Spleen (tissue), 11 donors: ENCODE data around the gene AKAP10. TPM values are rescaled to one million over a fixed set of nuclear protein-coding genes. Genes with fewer than 3 reads are reported as not detected.
A peak's percentile ranks its signal among the peaks of the same experiment; 100 is the strongest.

ENCODE experiments used
- DNase-seq: peaks from one replicate; pipeline ENCODE4 v3.0.0-alpha.2; 2020
- H3K27ac ChIP-seq, 8 donors: fragments of 200-600 bp; sonication (generic) in 7 of 8; 1 replicate in 4 of 8; 2 replicates in 4 of 8; pipeline versions ENCODE4 v1.5.0 to v1.8.0; 2016 to 2021; ENCODE audit warnings: inconsistent platforms in 4 of 8, mild to moderate bottlenecking in 4 of 8, moderate library complexity in 1 of 8
- H3K27me3 ChIP-seq, 7 donors: fragments of 200-600 bp; sonication (generic) in 6 of 7; replicated peaks in 1 of 7; 1 replicate in 4 of 7; 2 replicates in 3 of 7; pipeline versions ENCODE4 v1.5.0 to v1.8.0; 2016 to 2021; ENCODE audit warnings: inconsistent platforms in 3 of 7, mild to moderate bottlenecking in 1 of 7
- H3K36me3 ChIP-seq, 6 donors: fragments of 200-600 bp; sonication (generic) in 5 of 6; 1 replicate in 4 of 6; 2 replicates in 2 of 6; pipeline versions ENCODE4 v1.5.0 to v1.8.0; 2016 to 2021; ENCODE audit warnings: inconsistent platforms in 2 of 6
- H3K4me1 ChIP-seq, 6 donors: fragments of 200-600 bp; sonication (generic) in 5 of 6; 1 replicate in 3 of 6; 2 replicates in 3 of 6; pipeline versions ENCODE4 v1.5.0 to v1.8.0; 2016 to 2021; ENCODE audit warnings: inconsistent platforms in 3 of 6
- H3K4me3 ChIP-seq, 8 donors: fragments of 200-600 bp; sonication (generic) in 7 of 8; 1 replicate in 4 of 8; 2 replicates in 4 of 8; pipeline versions ENCODE4 v1.5.0 to v1.8.0; 2016 to 2021; ENCODE audit warnings: inconsistent platforms in 4 of 8, mild to moderate bottlenecking in 4 of 8, moderate library complexity in 2 of 8
- H3K9me3 ChIP-seq, 8 donors: fragments of 200-600 bp; sonication (generic) in 7 of 8; 1 replicate in 4 of 8; 2 replicates in 4 of 8; pipeline versions ENCODE4 v1.5.0 to v1.8.0; 2016 to 2021; ENCODE audit warnings: inconsistent platforms in 4 of 8
- POLR2A ChIP-seq, 3 donors: fragments of 450-650 bp; IDR thresholded peaks; one replicate each; pipeline ENCODE4 v1.5.1; 2017; ENCODE audit warnings: antibody characterized with exemption in 3 of 3, mild to moderate bottlenecking in 1 of 3
- POLR2AphosphoS5 ChIP-seq, 3 donors: sonication (generic); formaldehyde crosslinking; IDR thresholded peaks; one replicate each; pipeline ENCODE4 v1.5.1; 2017; ENCODE audit warnings: antibody characterized with exemption in 3 of 3
- WGBS, 5 donors: extraction: QIAGEN DNeasy Blood & Tissue Kit in 3 of 5; methylation state at CpG; one replicate each; pipeline versions ENCODE4 v1.1.5 to v1.1.7; 2013 to 2018; 5-methylcytosine and 5-hydroxymethylcytosine counted together
- intact Hi-C: fragments of 100-400 bp; cut with DNase I; formaldehyde crosslinking; loops from one replicate; pipeline ENCODE4 v1.15.0; 2023; ENCODE audit warnings: low total_unique reads
- polyA plus RNA-seq, 3 donors: library from polyadenylated mRNA; stranded (reverse); fragments of 200-250 nt; gene quantifications; one replicate each; pipeline ENCODE4 v1.2.1, GENCODE V29; 2013
- total RNA-seq, 7 donors: library from RNA; depleted of rRNA in 3 of 7; stranded (reverse); fragments of >200 nt in 3 of 7; fragmentation: NEBNext Ultra II Directional in 4 of 7; extraction: Animal tissue kit (Norgen Biotek cat#: 25700) in 4 of 7; gene quantifications; one replicate each; pipeline versions ENCODE4 v1.1.0 to v1.2.1, GENCODE V29; 2016 to 2021
- TF ChIP-seq, protein P1 (sequence below), 11 experiments: fragments of 200-600 bp in 7 of 11; fragments of 450-650 bp in 4 of 11; sonication (generic) in 4 of 11; IDR thresholded peaks in 8 of 11; conservative IDR thresholded peaks in 3 of 11; 1 replicate in 7 of 11; 2 replicates in 4 of 11; pipeline versions ENCODE4 v1.4.0 to v1.8.0; 2016 to 2021; ENCODE audit warnings: antibody characterized with exemption in 11 of 11, inconsistent platforms in 4 of 11, mild to moderate bottlenecking in 1 of 11
- donor health status: healthy with polysubstance abuse.
- donor health status: DM: no; HTN: no; CAD: no; lungs with moderate emphysema.
- donor health status: DM: no; HTN: no; CAD: no.
- donor health status: Bipolar disorder and iron deficiency.
- donor health status: healthy.
- donor health status: DM: no; HTN: no; CAD: no.
- donor health status: DM: yes; HTN: yes; CAD: no.

The AKAP10 gene
- total and polyA plus RNA-seq, 10 donors = 6.9 to 69.8 (median 53.6) TPM

- Histone ChIP-seq H3K36me3 (peaks cover 0 to 10% (median 2%) of the 10 kb centered on the region in 6 donors), H3K4me1 (peaks cover 20 to 52% (median 42%) of the 10 kb centered on the region in 6 donors), H3K4me3 (peak overlapping the region in 4 of 8 donors; percentile 10 to 43 (median 15)), H3K27ac (peak overlapping the region in 6 of 8 donors; percentile 36 to 99 (median 96)), H3K9me3 (no peaks in the 10 kb centered on the region), H3K27me3 (no peaks in the 10 kb centered on the region)
- 58 to 67% (median 62%) methylated on average over 43 of the region's 43 CpGs for WGBS, 5 donors
- peak; percentile 86 for DNase-seq
- intact Hi-C loops = no loop called here
- TF ChIP-seq, protein P1, sequence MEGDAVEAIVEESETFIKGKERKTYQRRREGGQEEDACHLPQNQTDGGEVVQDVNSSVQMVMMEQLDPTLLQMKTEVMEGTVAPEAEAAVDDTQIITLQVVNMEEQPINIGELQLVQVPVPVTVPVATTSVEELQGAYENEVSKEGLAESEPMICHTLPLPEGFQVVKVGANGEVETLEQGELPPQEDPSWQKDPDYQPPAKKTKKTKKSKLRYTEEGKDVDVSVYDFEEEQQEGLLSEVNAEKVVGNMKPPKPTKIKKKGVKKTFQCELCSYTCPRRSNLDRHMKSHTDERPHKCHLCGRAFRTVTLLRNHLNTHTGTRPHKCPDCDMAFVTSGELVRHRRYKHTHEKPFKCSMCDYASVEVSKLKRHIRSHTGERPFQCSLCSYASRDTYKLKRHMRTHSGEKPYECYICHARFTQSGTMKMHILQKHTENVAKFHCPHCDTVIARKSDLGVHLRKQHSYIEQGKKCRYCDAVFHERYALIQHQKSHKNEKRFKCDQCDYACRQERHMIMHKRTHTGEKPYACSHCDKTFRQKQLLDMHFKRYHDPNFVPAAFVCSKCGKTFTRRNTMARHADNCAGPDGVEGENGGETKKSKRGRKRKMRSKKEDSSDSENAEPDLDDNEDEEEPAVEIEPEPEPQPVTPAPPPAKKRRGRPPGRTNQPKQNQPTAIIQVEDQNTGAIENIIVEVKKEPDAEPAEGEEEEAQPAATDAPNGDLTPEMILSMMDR (IDR thresholded peaks at IDR 0.05 in 8 of 11, conservative IDR thresholded peaks at IDR 0.05 in 3 of 11) = no peak
- peak; percentile 21 to 88 (median 83) for TF ChIP-seq POLR2AphosphoS5 (IDR thresholded peaks at IDR 0.05)
- TF ChIP-seq POLR2A (IDR thresholded peaks at IDR 0.05) = no peak
Observed at GRCh38 chr17:19979917-19980770, 2.5 kb upstream of the AKAP10 start.

DNA sequence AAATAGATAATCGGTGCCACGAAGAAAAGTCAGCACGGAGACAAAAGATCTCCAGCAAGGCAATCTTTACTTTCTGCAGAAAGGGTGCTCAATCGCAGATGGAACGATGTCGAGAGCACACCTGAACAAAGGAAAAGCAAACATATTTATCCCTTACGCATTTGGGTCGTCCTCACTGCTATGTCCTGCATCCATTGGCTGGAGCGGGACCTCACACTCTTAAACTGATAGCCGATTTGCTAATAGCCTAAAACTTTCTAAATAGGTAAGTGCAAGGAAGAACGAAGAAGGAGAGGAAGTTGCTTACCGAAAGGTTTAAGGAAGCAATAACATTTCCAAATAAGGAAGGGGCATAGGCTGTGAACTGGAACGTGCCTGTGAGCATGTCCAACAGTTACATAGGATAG lies 1.2 kb upstream of the AKAP10 start:
- Histone ChIP-seq H3K4me1 (peaks cover 20 to 65% (median 54%) of the 10 kb centered on the region in 6 donors), H3K9me3 (no peaks in the 10 kb centered on the region), H3K4me3 (peak overlapping the region in 6 of 8 donors; percentile 88 to 100 (median 97)), H3K36me3 (peaks cover 0 to 20% (median 3%) of the 10 kb centered on the region in 6 donors), H3K27ac (peak overlapping the region; percentile 92 to 100 (median 98)), H3K27me3 (no peaks in the 10 kb centered on the region)
- 71 to 79% (median 73%) methylated on average over 13 of the region's 13 CpGs for WGBS, 5 donors
- DNase-seq = no peak
- TF ChIP-seq, protein P1 (IDR thresholded peaks at IDR 0.05 in 8 of 11, conservative IDR thresholded peaks at IDR 0.05 in 3 of 11) = no peak
- no peak for TF ChIP-seq POLR2A (IDR thresholded peaks at IDR 0.05)
- intact Hi-C loops = no loop called here

DNA sequence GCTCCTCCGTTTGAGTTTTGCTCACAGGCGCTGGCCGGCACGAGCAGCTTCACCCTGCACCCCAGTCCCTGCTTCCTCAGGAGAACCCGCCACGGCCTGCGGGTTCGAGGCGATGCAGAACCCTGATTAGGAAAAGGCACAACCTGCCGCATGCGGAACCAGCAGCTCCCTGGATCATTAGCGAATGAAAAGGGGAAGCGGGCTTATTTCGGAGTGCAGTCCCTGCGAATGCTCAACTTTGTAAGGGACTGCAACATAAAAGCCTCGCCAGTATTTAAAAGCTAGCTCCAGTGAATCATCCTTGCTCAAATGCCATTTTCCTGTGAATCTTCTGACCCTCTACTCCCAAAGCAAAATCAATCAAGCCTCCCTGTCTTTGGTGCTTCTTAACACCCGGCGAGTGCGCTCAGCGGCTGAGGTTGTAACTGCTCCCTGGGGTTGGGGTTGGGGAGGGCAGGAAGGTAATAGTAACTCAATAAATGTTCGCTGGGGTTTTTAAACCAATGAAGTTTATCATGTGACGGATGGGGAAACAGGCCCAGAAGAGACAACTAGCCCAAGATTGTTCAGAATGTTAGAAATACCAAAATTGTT lies 678 bp upstream of the AKAP10 start:
- no peaks in the 10 kb centered on the region for H3K9me3 ChIP-seq
- no peaks in the 10 kb centered on the region for H3K27me3 ChIP-seq
- 7 to 15% (median 12%) methylated on average over 21 to 22 of the region's 22 CpGs for WGBS, 5 donors
- peak overlapping the region; percentile 61 to 100 (median 97) for H3K4me3 ChIP-seq
- H3K27ac ChIP-seq = peak overlapping the region; percentile 92 to 100 (median 98)
- intact Hi-C loops = no loop called here
- peak; percentile 84 for DNase-seq
- peaks cover 0 to 25% (median 4%) of the 10 kb centered on the region in 6 donors for H3K36me3 ChIP-seq
- H3K4me1 ChIP-seq = peaks cover 20 to 70% (median 58%) of the 10 kb centered on the region in 6 donors
- TF ChIP-seq POLR2A (IDR thresholded peaks at IDR 0.05) = peak in 1 of 3 donors; percentile 29
- TF ChIP-seq, protein P1 (IDR thresholded peaks at IDR 0.05 in 8 of 11, conservative IDR thresholded peaks at IDR 0.05 in 3 of 11) = peak in 1 of 11 experiments; percentile 15
- no peak for TF ChIP-seq POLR2AphosphoS5 (IDR thresholded peaks at IDR 0.05)

GRCh38 chr17:19975601-19976000 lies 2.0 kb downstream of the AKAP10 start:
- intact Hi-C loops = no loop called here

More at GRCh38 chr17:19975601-19976000, 2.0 kb downstream of the AKAP10 start:
- peak overlapping the region in 4 of 8 donors; percentile 94 to 100 (median 98) for H3K4me3 ChIP-seq
- peak overlapping the region in 2 of 8 donors; percentile 99 to 100 for H3K27ac ChIP-seq
- no peaks in the 10 kb centered on the region for H3K9me3 ChIP-seq
- DNase-seq = no peak
- H3K27me3 ChIP-seq = no peaks in the 10 kb centered on the region
- WGBS, 5 donors = 72 to 88% (median 83%) methylated on average over 3 of the region's 3 CpGs
- peaks cover 20 to 95% (median 76%) of the 10 kb centered on the region in 6 donors for H3K4me1 ChIP-seq
- peaks cover 0 to 52% (median 7%) of the 10 kb centered on the region in 6 donors for H3K36me3 ChIP-seq
- TF ChIP-seq POLR2A (IDR thresholded peaks at IDR 0.05) = no peak
- TF ChIP-seq, protein P1 (IDR thresholded peaks at IDR 0.05 in 8 of 11, conservative IDR thresholded peaks at IDR 0.05 in 3 of 11) = no peak
- TF ChIP-seq POLR2AphosphoS5 (IDR thresholded peaks at IDR 0.05) = no peak
